GM19395 (cell line): Measurements from ENCODE around the gene EDARADD.

Source experiments
- ATAC-seq: cut with Tn5 transposase; IDR thresholded peaks from one replicate; pipeline ENCODE4 v1.9.1; 2021; ENCODE audit warnings: mild to moderate bottlenecking, moderate library complexity; ENCODE audit not compliant: unreplicated experiment

EDARADD gene

GRCh38 chr1:236511735-236512418 is 117.8 kb downstream of the EDARADD start:
- ATAC-seq = no peak

GRCh38 chr1:236514703-236515442 is 120.8 kb downstream of the EDARADD start:
- ATAC-seq = no peak

- no peak for ATAC-seq
Observed at GRCh38 chr1:236515443-236515958, 121.4 kb downstream of the EDARADD start.

GRCh38 chr1:236516929-236517704 is 123.0 kb downstream of the EDARADD start:
- no peak for ATAC-seq

DNA sequence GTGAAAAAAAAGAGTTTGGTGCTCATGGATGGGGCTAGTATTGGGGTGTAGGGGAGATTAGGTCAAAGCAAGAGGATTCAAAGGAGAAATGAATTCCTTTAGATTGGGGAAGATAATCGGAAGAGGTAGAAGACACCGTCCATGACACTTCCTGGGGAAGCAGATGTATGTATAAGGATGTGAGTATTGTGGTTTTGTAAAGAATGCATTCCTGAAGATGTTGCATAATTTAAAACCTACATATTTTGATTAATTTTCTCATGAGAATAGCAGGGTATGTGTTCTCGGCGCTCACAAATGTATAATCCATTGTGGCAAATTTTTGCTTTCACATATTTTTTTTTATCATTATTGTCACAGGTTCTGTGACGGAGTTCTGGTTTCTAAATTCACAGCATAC is 124.2 kb downstream of the EDARADD start:
- no peak for ATAC-seq

- no peak for ATAC-seq
Observed at GRCh38 chr1:236520445-236521005, 126.4 kb downstream of the EDARADD start.

GRCh38 chr1:236522937-236523703 is 129.0 kb downstream of the EDARADD start:
- peak; percentile 0 for ATAC-seq

GRCh38 chr1:236523704-236524141 is 129.6 kb downstream of the EDARADD start, which contains the start of gene LGALS8:
TSS of gene LGALS8 (plus strand) at chr1:236523982. CDS start at chr1:236526071, 2,089 bp downstream.
- peak; percentile 70 for ATAC-seq

DNA sequence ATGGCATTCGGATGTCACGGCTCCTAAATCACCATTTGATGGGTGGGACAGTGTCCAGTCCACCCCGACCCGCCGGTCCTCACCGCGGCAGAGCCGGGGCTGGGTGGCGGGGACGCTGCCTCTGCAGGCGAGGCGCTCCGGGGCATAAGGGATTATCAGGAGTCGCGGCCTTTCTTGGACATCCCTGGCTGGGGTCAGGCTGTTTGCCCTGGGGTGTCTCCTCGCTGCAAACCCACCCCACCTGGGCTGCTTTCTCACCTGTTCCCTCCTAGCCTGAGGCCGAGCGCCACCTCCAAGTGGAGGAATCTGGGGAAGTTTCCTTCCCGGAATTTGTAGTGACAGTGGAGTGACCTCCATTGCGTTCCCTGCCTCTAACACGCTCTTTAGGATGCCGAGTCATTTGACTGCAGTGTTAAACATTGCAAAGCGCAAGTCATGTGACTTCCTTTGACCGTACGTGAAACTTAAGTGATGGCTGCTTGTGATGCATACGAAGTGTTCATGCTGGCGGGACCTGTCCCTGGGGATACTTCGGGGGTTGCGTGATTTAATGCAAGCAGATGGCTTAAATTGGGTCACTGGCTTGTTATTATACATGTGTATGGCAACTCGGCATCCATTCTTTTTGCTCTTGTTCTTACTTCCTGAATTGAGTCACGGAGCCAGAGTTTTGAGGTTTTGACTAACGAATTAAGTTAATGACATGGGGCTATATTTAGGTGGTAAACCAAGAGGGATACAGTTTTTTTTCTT is 130.2 kb downstream of the EDARADD start:
- peak; percentile 91 for ATAC-seq

- peak; percentile 6 for ATAC-seq
Observed at GRCh38 chr1:236524895-236525184, 130.8 kb downstream of the EDARADD start.

- ATAC-seq = no peak
Observed at GRCh38 chr1:236526079-236526478, 132.0 kb downstream of the EDARADD start.

DNA sequence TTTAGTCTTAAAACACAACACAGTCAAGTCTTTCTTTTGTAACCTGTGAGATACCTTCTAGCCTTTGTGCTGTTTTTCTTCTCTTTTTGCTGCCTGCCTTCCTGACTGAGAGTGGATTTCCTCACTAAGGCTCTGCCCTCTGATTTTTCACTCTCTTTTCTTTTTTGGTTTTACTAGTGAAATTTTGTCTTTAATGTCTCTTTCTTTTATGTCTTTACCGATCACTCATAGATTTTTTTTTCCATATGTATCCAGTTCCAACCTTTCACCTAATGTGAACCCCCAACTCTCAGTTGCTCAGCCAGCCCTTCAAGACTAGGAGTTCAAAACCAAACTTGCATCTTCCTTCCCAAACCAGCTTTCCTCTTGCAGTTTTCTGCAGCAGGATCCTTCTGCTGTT is 136.2 kb downstream of the EDARADD start:
- no peak for ATAC-seq

- ATAC-seq = no peak
Observed at GRCh38 chr1:236530959-236531358, 136.9 kb downstream of the EDARADD start.

- ATAC-seq = no peak
Observed at GRCh38 chr1:236532850-236533249, 138.8 kb downstream of the EDARADD start.

DNA sequence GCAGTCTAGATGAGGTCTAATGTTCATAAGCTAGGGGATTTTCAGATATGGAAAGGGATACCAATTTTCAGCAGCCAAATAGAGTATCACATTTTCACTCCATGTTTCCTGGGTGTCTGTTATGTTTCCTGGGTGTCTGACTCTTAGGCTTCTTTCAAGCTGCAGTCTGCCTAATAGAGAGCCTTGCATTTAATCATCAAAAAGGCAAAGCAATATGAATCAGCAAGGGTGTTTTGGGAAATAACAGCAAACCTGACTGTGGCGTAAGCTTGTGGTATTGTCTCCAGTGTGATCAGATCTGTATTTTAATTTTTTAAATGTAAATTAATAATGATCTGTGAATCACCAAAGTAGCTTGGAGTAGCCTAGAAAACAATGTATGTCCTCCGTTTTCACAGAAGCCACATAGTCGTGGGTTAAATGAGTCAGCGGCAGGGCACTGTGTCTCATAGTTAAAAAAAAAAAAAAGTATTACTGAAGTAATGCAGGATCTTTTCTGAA is 140.1 kb downstream of the EDARADD start:
- no peak for ATAC-seq
